Astrocyte of the spinal cord (primary cell): Measurements from ENCODE around the gene HSPA1B.
"Not testable (repeated sequence)": the region's sequence is repeated elsewhere in the genome, so short reads cannot be mapped to it uniquely, and the experiment has no call there.

Source experiments
- DNase-seq: peaks from one replicate; pipeline ENCODE4 v3.0.0; 2011; ENCODE audit warnings: low read depth, low spot score
- H3K4me3 ChIP-seq: 2 replicates; pipeline ENCODE4 v1.5.1; 2011; ENCODE audit warnings: low read depth, mild to moderate bottlenecking, low read length, moderate library complexity
- CTCF ChIP-seq: IDR thresholded peaks from 2 replicates; pipeline ENCODE4 v1.5.1; 2012; ENCODE audit warnings: low read depth, mild to moderate bottlenecking, low read length, inconsistent platforms
- in situ Hi-C: cut with HindIII; loops from 2 replicates; pipeline ENCODE4 v1.10.0; 2017; ENCODE audit warnings: low sequenced_read_pairs

HSPA1B gene

GRCh38 chr6:31822036-31822821 is 5.3 kb upstream of the HSPA1B start:
- H3K4me3 ChIP-seq, result peak overlapping the region; percentile 58
- TF ChIP-seq CTCF, result no peak
- in situ Hi-C loops, result no loop called here
- peak; percentile 77 for DNase-seq

GRCh38 chr6:31823592-31824196 is 3.8 kb upstream of the HSPA1B start:
- H3K4me3 ChIP-seq, in situ Hi-C loops, DNase-seq: not testable (repeated sequence)

GRCh38 chr6:31825553-31825952 is 2.0 kb upstream of the HSPA1B start:
- no peak for DNase-seq
- in situ Hi-C loops, result no loop called here
- TF ChIP-seq CTCF, result no peak

GRCh38 chr6:31826793-31827285 is 699 bp upstream of the HSPA1B start:
- in situ Hi-C loops, result no loop called here
- peak overlapping the region; percentile 43 for H3K4me3 ChIP-seq
- DNase-seq, result no peak
- TF ChIP-seq CTCF, result no peak

More at GRCh38 chr6:31825553-31825952, 2.0 kb upstream of the HSPA1B start:
- no peak overlapping the region for H3K4me3 ChIP-seq

GRCh38 chr6:31829633-31830283 is 2.2 kb downstream of the HSPA1B start:
- H3K4me3 ChIP-seq, result peak overlapping the region; percentile 72
- in situ Hi-C loops, result no loop called here
- peak; percentile 24 for TF ChIP-seq CTCF
- peak; percentile 69 for DNase-seq

- in situ Hi-C loops, result no loop called here
- peak overlapping the region; percentile 72 for H3K4me3 ChIP-seq
- DNase-seq, result no peak
- TF ChIP-seq CTCF, result no peak
These were observed 3.4 kb downstream of the HSPA1B start for GRCh38 chr6:31830886-31831335.
